ENCODE measurements around the gene GNG8. TPM values are rescaled to one million over a fixed set of nuclear protein-coding genes. Genes with fewer than 3 reads are reported as not detected.

Gene GNG8
- total and polyA plus RNA-seq, 9 of the 15 experiments (the other 6 are each of a cell fraction or from before 2014, with no cell fraction given): 1.3 TPM; not detected in 8

- TF ChIP-seq ZNF398 (CRISPR knock-in tag; IDR thresholded peaks at IDR 0.05) (no peak), CC2D1A (IDR thresholded peaks at IDR 0.05) (peak; percentile 87), ZNF280A (IDR thresholded peaks at IDR 0.05; ENCODE audit: low read depth, partially characterized antibody) (no peak), ZNF740 (CRISPR knock-in tag; IDR thresholded peaks at IDR 0.05) (no peak), ZNF740 (tag; IDR thresholded peaks at IDR 0.05) (0 out of 4 replicates have a peak, but pooled peaks of 1 of the 2 experiments have one; percentile 14), BHLHE40 (IDR thresholded peaks at IDR 0.05; ENCODE audit: low read length) (peak; percentile 58), TEAD4 (IDR thresholded peaks at IDR 0.05; ENCODE audit: low read length) (no peak), TEAD4 (CRISPR knock-in tag; IDR thresholded peaks at IDR 0.05; ENCODE audit: borderline replicate concordance) (no peak), NEUROD1 (IDR thresholded peaks at IDR 0.05; ENCODE audit: borderline replicate concordance, low read depth, low read length, partially characterized antibody) (no peak), RB1 (IDR thresholded peaks at IDR 0.05; ENCODE audit: low read depth) (no peak), ARHGAP35 (IDR thresholded peaks at IDR 0.05; ENCODE audit: partially characterized antibody) (no peak), TBL1XR1 (IDR thresholded peaks at IDR 0.05; ENCODE audit: low read length in 2 of 2) (no peak), RREB1 (CRISPR knock-in tag; IDR thresholded peaks at IDR 0.05) (no peak; the same call in 1 of the 2 replicates), CTBP1 (IDR thresholded peaks at IDR 0.05; ENCODE audit: borderline replicate concordance) (peak; percentile 71), ZBTB9 (CRISPR knock-in tag; IDR thresholded peaks at IDR 0.05) (no peak)
Measured at GRCh38 chr19:46661735-46662592, 26.0 kb upstream of the GNG8 start (continued).

Data from K562 (cell line).